Left lung (tissue), 10 donors: ENCODE measurements around the gene ADAMTS8. TPM values are rescaled to one million over a fixed set of nuclear protein-coding genes. Genes with fewer than 3 reads are reported as not detected.

Experiments
- ATAC-seq: fragments of 200-7000 bp; cut with Tn5 transposase; one replicate; pipeline ENCODE4 v1.9.1; 2020; ENCODE audit warnings: moderate library complexity
- DNase-seq, 4 donors: peaks; one replicate each; pipeline ENCODE4 v3.0.0-alpha.2; 2013 to 2020
- H3K27ac ChIP-seq, 2 donors: fragments of 200-600 bp; sonication (generic) in 1 of 2; one replicate each; pipeline versions ENCODE4 v1.5.0 to v1.8.0; 2020 to 2021
- H3K27me3 ChIP-seq, 2 donors: fragments of 200-600 bp; sonication (generic) in 1 of 2; one replicate each; pipeline versions ENCODE4 v1.5.0 to v1.8.0; 2020 to 2021
- H3K36me3 ChIP-seq, 2 donors: fragments of 200-600 bp; sonication (generic) in 1 of 2; one replicate each; pipeline versions ENCODE4 v1.5.0 to v1.8.0; 2020 to 2021
- H3K4me1 ChIP-seq, 2 donors: fragments of 200-600 bp; one replicate each; pipeline ENCODE4 v1.8.0; 2021
- H3K4me3 ChIP-seq, 2 donors: fragments of 200-600 bp; sonication (generic) in 1 of 2; one replicate each; pipeline versions ENCODE4 v1.5.0 to v1.8.0; 2020 to 2021; ENCODE audit warnings: mild to moderate bottlenecking in 1 of 2
- H3K9me3 ChIP-seq, 2 donors: fragments of 200-600 bp; sonication (generic) in 1 of 2; one replicate each; pipeline versions ENCODE4 v1.5.0 to v1.8.0; 2020 to 2021
- CTCF ChIP-seq, 2 donors: fragments of 200-600 bp; sonication (generic) in 1 of 2; IDR thresholded peaks; one replicate each; pipeline versions ENCODE4 v1.5.0 to v1.8.0; 2021; ENCODE audit warnings: antibody characterized with exemption in 2 of 2
- intact Hi-C, 2 donors: fragments of 100-400 bp; cut with DNase I; formaldehyde crosslinking; loops; one replicate each; pipeline versions ENCODE4 v1.11.2 to v1.14.2; 2022
- polyA plus RNA-seq, 6 donors: library from polyadenylated mRNA; unstranded; fragments of 120-200 nt; gene quantifications; one replicate each; pipeline ENCODE4 v1.2.1, GENCODE V29; 2013; ENCODE audit not compliant: insufficient read length in 6 of 6
- total RNA-seq, 2 donors: library from RNA; stranded (reverse); fragmentation: NEBNext Ultra II Directional; extraction: Animal tissue kit (Norgen Biotek cat#: 25700); gene quantifications; one replicate each; pipeline ENCODE4 v1.2.1, GENCODE V29; 2021
- donor health status: DM: no; HTN: yes; CAD: no.
- donor health status: DM: no; HTN: no; CAD: no.

The ADAMTS8 gene
- total and polyA plus RNA-seq, 8 donors = 1.2 to 48.5 (median 5.3) TPM

GRCh38 chr11:130400781-130401483 is 27.5 kb downstream of the ADAMTS8 start:
- H3K27me3 ChIP-seq = peaks cover 0 to 9% of the 10 kb centered on the region in 2 donors
- peak overlapping the region in 1 of 2 donors; percentile 18 for H3K27ac ChIP-seq
- H3K4me1 ChIP-seq = peaks cover 6 to 19% of the 10 kb centered on the region in 2 donors
- TF ChIP-seq CTCF (IDR thresholded peaks at IDR 0.05) = no peak
- no peak overlapping the region for H3K4me3 ChIP-seq
- H3K36me3 ChIP-seq = no peaks in the 10 kb centered on the region
- DNase-seq = no peak
- no peaks in the 10 kb centered on the region for H3K9me3 ChIP-seq
- intact Hi-C loops = no loop called here
- no peak for ATAC-seq

GRCh38 chr11:130399196-130399595 is 29.2 kb downstream of the ADAMTS8 start:
- Histone ChIP-seq H3K9me3 (no peaks in the 10 kb centered on the region), H3K27ac (no peak overlapping the region), H3K36me3 (no peaks in the 10 kb centered on the region), H3K4me3 (no peak overlapping the region), H3K4me1 (peaks cover 6 to 19% of the 10 kb centered on the region in 2 donors), H3K27me3 (peaks cover 0 to 9% of the 10 kb centered on the region in 2 donors)
- DNase-seq = no peak
- ATAC-seq = no peak
- intact Hi-C loops = no loop called here
- no peak for TF ChIP-seq CTCF (IDR thresholded peaks at IDR 0.05)

GRCh38 chr11:130397780-130398179 is 30.6 kb downstream of the ADAMTS8 start:
- H3K27me3 ChIP-seq = peaks cover 0 to 9% of the 10 kb centered on the region in 2 donors
- no peaks in the 10 kb centered on the region for H3K9me3 ChIP-seq
- intact Hi-C loops = no loop called here
- no peak for ATAC-seq
- H3K4me3 ChIP-seq = no peak overlapping the region
- H3K36me3 ChIP-seq = no peaks in the 10 kb centered on the region
- no peak for DNase-seq
- no peak for TF ChIP-seq CTCF (IDR thresholded peaks at IDR 0.05)
- H3K4me1 ChIP-seq = peaks cover 6 to 16% of the 10 kb centered on the region in 2 donors
- no peak overlapping the region for H3K27ac ChIP-seq

- Histone ChIP-seq H3K4me1 (peaks cover 6 to 13% of the 10 kb centered on the region in 2 donors), H3K4me3 (no peak overlapping the region), H3K27ac (no peak overlapping the region), H3K9me3 (no peaks in the 10 kb centered on the region), H3K27me3 (peaks cover 0 to 8% of the 10 kb centered on the region in 2 donors), H3K36me3 (no peaks in the 10 kb centered on the region)
- TF ChIP-seq CTCF (IDR thresholded peaks at IDR 0.05) = no peak
- DNase-seq = no peak
- intact Hi-C loops = no loop called here
- ATAC-seq = no peak
Observed at GRCh38 chr11:130396965-130397364, 31.4 kb downstream of the ADAMTS8 start.

- TF ChIP-seq CTCF (IDR thresholded peaks at IDR 0.05) = no peak
- peaks cover 0 to 9% of the 10 kb centered on the region in 2 donors for H3K4me1 ChIP-seq
- no peak overlapping the region for H3K4me3 ChIP-seq
- ATAC-seq = no peak
- DNase-seq = no peak
- H3K36me3 ChIP-seq = no peaks in the 10 kb centered on the region
- intact Hi-C loops = no loop called here
- no peak overlapping the region for H3K27ac ChIP-seq
- no peaks in the 10 kb centered on the region for H3K27me3 ChIP-seq
- H3K9me3 ChIP-seq = no peaks in the 10 kb centered on the region
Observed at GRCh38 chr11:130394615-130395014, 33.8 kb downstream of the ADAMTS8 start.
